HG02970 (cell line): ENCODE data around the gene TEC.
"Not testable (repeated sequence)": the region's sequence is repeated elsewhere in the genome, so short reads cannot be mapped to it uniquely, and the experiment has no call there.

Experiments used
- ATAC-seq: cut with Tn5 transposase; IDR thresholded peaks from one replicate; pipeline ENCODE4 v1.9.1; 2021; ENCODE audit warnings: mild to moderate bottlenecking, moderate library complexity, moderate number of reproducible peaks; ENCODE audit not compliant: unreplicated experiment, low FRiP score

Gene TEC

DNA sequence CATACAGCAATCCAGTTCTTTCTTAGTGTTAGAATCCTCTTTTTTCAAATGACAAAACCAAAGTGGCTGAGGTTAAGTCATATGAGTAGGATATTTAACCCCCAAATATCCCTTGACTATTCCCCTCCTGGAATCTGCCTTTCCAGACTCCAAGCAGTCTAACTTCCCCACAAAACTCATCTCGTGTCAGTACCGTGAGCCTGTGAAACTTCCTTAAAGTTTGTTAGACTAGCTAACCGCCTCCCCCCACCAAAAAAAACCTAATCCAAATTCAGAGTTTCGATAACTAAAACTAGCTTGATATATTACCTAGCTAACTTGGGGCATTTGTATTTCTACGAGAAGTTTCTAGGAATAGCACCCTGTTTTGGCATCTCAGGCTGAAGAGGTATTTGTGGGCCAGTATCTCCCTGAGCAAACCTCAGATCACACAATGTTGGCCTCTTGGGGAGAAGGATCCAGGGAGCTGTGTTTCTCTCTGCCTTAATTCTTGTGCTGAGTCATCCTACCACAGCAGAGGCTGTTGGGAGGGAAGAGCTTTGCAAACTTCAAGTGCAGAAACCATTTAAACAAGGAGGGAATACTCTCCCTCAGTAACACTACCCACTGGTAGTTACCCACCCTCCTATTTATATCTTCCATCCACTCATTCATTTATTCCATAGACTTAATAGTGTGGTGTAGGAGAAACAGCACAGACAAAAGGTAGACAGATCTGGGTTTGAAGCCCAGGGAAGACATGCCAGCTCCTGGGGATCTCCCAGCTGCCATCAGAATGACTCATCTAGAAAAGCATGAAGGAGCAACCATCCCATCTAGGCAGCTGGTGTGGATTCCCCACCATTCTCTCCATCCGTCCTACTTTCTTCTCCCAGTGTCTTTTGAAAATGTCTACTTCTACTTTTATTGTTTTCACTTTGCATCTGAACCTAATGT is 96.3 kb downstream of the TEC start:
- peak; percentile 56 for ATAC-seq

DNA sequence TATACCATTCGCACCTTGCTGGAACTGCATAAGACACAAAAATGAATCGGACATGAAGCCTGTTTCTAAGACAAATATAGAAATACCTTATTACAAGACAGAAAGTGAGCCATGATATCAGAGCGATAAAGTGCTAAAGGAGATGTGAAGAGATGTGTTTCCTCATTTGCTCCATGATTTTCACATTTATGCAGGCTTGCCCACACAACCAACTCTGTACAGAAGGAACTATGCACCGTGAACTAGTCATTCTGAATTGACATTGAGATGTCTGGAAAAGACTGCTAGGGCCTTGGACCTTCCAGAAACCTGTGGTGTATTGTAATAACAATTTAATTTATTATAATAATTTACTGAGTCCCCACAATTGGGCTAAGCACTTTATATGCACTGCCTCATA is 97.0 kb downstream of the TEC start:
- ATAC-seq, result no peak

DNA sequence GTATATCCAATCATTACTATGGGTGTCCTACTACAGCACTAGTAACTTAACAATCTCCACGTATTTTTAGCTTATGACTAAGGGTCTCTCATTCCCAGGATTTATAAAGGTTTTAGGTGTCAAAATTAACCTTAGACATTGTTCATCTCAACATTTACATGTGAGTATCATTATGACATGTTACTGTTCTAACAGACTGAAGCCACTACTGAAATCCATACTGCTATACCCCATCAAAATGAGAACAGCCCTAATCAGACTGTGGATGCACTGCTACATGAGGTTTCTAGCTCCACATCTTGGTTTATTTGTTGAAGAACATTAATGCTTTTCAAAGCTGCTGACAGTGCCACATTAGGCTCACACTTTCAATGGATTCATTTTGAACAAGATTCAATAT is 100.0 kb downstream of the TEC start:
- ATAC-seq, result no peak

DNA sequence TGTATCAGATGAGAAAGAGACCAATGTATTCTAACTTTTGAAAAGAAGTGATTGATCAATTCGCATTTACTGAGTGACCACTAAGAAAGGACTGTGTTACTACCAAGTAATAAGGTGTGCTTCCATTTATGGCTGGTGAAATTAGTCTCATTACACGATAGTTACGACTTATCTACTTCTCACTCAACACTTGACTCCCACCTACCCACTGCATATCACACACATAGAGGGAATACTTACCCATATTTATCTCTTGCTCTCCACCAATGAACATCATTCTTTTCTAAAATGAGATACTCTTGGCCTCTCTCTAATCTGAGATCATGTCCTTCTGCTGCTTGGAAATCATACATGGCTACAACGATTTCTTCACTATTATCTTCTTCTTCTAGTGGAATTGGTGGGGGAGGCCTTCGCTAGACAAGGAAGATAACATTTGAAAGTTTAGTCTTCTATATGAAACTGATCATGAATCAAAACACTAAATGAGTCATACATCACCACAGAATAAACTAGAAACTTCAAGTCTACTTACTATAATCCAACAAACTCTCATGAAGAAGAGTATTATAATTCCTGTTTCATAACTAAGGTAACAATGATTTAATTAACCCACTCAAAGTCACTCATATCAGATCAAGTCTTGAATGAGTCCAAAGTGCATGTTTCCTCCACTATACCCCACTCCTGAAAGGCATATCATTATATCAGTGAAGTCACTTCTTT is 101.9 kb downstream of the TEC start:
- no peak for ATAC-seq

DNA sequence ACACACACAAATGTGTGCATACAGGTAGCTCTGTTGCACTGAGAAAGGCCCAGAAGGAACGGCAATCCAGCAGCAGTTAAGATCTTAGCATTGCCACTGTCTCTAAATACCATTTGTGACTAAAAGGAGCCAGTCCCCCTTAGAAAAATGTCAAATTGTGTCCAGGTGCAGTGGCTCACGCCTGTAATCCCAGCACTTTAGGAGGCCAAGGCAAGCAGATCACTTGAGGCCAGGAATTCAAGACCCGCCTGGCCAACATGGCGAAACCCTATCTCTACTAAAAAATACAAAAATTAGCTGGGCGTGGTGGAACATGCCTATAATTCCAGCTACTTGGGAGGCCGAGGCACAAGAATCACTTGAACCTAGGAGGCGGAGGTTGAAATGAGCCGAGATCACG is 105.1 kb downstream of the TEC start:
- not testable (repeated sequence) for ATAC-seq

DNA sequence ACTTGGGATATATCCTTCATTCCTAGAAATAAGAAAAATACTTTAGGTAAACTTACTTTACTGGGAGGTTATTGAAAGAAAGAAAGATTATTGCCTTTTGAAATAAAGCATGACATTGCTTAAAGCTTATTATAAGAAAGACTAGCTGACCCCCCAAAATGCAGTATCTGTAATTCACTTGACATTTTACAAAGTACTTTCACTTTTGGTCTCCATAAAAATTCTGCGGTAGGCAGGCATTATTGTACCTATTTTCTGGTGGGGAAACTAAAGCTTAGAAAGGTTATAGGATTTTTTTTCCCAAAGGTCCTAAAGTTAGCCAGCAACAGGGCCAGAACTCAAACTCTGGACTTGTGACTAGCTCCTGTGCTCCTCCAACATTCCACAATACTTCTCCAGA is 105.9 kb downstream of the TEC start:
- no peak for ATAC-seq

DNA sequence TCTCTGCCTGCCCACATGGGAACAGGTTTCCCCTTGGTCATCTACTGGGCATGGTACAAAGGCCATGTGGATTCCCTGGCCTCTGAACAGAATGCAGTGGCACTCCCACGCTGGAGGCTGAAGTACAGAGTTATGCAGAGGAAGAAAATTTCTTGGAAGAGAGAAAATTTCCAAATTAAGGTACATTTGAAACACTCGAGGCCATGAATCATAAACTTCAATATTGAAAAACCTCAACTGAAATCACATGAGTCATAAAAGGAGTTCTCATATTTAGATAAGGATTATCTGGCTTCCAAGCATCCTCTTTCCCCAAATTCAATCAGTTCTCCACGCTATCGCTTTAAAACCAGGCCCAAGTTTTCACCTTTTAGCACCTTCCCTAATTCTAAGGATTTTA is 107.5 kb downstream of the TEC start:
- ATAC-seq, result no peak

DNA sequence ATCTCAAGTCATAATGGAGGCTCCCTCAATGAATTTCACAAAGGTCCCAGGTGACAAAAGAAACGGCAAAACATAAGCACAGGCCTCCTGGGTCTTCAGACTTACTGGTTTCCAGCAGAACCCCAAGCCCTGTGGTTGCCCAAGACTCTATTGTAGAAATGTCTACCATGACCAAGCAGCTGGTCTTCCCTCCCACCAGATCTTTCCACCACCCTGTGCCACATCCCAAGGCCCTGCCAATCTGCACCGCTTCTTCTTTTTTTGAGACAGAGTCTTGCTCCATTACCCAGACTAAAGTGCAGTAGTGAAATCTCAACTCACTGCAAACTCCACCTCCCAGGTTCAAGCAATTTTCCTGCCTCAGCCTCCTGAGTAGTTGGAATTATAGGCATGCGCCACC is 112.4 kb downstream of the TEC start:
- no peak for ATAC-seq

DNA sequence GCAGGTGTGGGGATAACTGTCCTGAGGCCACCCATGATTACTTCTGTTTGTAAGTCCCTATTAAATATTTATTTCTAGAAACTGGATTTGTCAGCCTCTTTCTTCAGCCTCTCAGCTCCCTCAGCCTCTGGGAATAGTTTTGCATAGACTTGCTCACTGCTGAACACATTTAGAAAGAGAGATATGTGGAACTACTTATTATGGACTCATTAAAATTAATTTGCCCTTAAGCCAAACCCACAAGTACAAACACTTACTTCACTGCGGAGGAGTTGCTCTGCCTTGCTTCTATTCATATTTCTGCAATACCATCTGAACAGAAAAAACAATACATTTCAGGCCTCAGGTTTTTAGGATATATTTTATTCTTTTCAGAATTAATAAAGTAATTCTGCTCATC is 113.2 kb downstream of the TEC start:
- no peak for ATAC-seq

DNA sequence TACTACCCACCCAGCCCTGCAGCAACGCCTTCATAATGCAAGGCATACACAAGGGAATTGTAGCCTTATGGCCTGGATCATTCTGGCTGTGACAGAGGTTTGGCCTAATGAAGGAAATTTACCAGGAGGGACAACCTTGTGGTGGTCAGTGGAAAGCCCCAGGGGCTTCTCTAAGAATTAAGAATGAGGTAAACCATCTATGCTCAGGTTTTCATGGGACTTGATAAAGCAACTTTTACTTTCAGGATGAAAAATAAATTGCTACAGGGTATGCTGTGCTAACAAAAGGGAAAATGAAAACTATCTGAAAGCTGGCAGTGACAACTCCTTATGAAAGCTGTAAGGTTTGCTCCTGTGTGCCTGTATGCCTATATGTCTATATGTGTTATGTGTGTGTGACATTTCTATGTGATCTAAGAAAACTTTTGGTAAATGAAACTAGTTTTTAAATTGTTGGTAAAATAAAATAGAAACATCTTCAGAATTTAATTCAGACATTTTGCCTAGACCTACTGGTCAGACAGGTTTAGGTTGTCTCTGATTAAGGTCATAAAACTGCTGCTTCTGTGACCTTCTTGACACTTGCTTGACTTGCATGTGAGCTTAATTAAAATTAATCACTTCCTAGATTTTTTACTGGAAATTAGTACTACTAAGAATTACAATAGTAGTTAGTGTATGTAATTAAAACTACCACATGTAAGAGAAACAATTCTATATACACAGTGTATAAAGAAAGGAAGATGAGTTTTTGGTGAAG is 115.7 kb downstream of the TEC start:
- ATAC-seq, result no peak

DNA sequence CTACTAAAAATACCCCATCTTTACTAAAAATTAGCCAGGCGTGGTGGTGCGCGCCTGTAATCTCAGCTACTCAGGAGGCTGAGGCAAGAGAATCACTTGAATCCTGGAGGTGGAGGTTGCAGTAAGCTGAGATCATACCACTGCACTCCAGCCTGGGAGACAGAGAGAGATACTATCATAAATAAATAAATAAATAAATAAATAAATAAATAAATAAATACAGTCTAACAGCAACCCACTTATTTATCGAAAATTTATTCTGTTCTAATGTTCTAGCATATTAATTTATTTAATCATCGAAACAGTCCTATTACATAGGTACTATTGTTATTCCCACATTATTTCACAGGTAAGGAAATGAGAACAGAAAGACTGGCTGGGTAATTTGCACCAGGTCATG is 117.4 kb downstream of the TEC start:
- ATAC-seq, result no peak

DNA sequence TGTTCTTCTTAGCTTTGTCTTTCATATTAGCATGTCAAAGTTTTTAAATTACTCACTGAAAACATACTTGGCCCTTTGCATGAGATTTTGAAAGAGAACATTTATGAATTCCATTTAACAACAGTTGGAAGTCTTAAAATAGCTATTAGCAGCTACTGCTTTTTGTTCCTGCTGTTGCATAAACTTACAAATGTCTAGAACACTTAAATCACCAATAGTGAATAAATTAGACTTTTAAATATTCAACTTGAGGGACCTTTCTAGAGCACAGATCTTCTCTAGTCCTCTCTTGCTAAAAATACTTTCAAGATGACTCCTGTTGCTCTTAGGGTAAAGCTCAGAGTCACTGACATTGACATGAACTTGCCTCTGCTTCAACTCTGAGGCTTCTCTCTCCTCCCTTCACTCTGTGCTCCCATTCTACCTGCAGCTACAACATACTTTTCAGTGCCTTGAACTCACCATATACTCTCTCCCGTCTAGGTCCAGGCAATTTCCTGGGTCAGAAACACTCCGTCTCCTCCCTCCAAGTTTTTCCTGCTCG is 119.7 kb downstream of the TEC start:
- no peak for ATAC-seq

DNA sequence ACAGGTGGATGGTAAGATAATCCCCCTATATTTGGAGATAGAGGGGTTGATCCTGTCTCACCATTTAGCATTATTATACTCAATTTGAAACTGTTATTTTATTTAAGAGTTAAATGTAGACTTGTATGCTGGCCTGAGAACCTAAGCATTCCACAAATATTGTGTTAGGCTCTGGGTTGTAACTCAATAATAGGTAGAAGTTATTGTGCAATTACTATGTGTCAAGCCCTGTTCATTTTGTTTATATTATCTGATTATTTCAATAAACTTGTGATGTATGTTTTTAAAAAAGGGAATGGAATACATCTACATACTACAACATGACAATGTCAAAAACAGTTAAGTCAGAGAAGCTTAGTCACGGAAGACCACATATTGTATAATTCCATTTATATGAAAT is 122.0 kb downstream of the TEC start:
- no peak for ATAC-seq

DNA sequence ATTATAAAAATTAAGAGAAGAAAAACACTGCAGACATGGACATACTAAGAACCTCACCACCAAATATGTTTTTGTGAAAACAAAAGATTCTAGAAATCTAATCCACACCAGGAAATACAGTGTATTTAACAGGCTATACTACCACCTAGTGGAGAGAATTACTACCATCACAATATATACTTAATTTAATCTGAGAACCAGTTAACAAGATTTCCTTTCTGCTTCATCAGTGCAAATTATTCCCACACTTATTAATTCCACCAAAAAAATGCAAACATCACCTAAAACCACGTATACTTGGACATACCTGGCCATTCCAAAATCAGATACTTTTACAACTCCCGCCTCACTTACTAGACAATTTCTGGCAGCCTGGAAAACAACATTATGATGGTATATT is 128.6 kb downstream of the TEC start:
- no peak for ATAC-seq

DNA sequence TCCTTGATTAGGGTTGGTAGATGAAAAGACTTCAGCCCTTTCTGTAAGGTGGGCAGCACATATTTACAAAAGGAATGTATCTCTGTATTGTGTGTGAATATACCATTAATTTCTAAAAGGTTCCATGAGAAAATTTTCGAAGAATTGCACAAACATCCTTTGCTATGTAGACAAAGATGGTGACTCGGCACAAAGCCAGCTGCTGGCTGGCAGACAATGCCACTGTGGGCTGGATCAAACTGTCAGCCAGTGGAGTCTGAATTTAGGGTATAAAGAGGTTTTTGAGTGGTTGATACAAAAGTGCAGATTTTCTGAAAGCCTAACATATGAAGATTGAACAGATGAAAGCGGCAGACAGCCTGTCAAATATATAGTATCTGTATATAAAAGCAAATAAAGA is 129.9 kb downstream of the TEC start:
- ATAC-seq, result no peak

DNA sequence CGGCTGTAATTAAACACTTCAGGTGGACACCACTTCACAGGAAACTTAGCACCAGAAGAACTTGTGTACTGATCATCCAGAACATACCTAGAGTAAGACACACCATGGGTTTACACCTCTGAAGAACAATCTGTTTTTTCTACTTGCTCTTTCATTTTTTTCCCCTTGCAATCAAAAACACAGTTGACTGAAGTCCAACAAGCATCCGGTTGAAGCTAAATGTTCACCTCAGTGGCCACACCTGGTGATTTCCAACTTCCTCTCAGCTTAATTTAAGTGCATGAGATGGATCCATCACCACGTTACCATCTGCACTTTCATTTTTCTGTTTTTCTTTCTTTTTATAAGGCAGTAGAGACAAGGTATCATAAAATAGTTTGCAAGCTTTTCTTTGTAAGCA is 130.7 kb downstream of the TEC start:
- ATAC-seq, result peak; percentile 73

DNA sequence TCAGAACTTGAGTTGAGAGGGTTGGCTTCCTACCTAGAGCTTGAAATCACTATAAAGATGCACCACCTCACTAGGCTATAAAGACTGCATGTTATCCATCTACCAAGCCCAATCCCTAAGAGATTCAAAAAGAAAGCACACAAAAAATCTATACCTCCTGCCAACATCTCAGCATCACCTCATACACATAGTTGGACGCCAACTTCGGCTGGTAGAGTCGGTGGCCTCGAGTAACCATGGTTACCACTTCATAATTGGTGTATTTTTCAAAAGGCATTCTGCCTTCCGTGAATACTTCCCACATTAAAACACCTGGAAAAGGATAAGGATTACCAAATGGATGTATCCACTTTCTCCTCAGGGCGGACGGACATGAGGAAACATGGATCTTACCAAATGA is 131.1 kb downstream of the TEC start:
- ATAC-seq, result no peak

DNA sequence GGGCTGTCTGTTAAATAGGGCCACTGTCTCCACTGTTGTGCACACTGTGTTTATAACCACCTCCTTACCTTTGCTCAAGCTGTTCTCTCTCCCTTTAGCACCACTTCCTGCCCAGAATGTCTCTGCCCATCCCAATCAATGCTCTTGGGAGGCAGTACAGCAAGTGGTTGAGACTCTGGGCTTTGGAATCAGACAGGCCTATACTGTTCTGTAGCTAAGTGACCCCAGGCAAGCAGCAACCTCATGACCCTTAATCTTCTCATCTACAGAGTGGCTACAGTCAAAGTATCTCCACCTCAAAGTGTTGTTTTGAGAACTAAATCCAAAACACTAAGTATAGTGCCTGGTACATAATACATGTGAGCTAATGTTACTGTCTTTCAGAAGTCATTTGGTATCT is 131.8 kb downstream of the TEC start:
- no peak for ATAC-seq

DNA sequence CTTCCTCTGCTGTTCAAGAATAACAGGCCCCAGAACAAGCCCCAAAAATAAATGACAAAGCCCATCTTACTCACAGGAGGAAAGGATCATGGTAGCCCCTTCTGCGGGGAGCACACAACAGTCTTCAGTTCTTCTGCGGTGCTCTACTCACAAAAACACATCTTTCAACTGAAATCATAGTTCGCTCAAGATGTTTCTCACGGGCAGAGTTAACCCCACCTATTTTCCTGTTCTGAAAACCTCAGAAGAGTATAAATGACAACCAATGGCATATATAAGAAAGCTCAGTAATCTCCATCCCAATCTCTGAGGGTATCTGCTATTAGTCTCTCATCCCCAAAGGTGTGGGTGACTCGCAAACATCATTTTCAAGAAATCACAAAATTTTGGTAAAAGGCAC is 135.6 kb downstream of the TEC start, which contains the start of gene TXK:
Gene TXK, minus strand, starts transcription at position 170 of the 400 bp plus-strand sequence. Its CDS starts 80 bp downstream, at position 90.
- no peak for ATAC-seq

DNA sequence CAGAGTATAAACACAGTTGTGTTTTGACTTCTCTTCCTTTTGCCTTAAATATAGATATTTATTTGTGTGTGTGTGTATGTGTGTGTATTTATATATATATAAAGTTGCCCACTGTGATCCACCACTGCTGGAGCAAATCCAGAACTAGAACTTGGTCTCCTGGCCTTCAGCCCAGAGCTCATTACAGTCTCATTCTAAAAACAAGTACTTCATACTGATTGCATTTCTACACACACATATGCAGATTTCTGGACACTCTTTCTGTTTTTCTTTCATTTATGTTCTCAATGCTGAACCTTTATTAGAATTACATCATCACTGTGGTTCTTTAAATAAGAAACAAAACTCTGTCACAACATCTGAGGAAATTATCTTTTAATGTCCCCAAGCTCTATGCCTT is 136.0 kb downstream of the TEC start:
- ATAC-seq, result no peak

DNA sequence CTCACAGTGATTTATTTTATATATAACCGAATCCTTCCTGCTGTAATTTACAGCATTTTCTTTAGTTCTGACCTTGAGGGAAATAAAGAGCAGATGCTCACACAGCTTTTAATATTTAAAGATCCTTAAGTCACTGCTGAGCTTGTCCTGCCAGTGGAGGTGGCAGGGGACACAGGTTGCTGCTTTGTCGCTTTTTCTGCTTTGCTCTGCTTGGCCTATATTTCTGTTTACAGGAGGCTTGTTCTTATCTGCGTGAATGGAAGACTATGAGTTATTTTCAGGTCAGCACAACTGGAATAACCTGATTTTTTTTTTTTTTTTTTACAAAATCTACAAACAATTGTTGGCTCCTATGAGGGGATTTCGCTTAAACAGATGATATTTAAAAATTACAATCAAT is 137.9 kb downstream of the TEC start:
- no peak for ATAC-seq
